Esophagus squamous epithelium (tissue), 5 donors: ENCODE measurements around the gene NOD1. TPM values are rescaled to one million over a fixed set of nuclear protein-coding genes. Genes with fewer than 3 reads are reported as not detected.
"Not testable (repeated sequence)": the region's sequence is repeated elsewhere in the genome, so short reads cannot be mapped to it uniquely, and the experiment has no call there.

Experiments used
- DNase-seq: peaks from one replicate; lab custom pipeline; 2025; lab: John Stamatoyannopoulos, UW
- H3K27ac ChIP-seq, 4 donors: fragments of 200-600 bp; sonication (generic); one replicate each; pipeline ENCODE4 v1.5.1; 2016 to 2019; ENCODE audit warnings: mild to moderate bottlenecking in 1 of 4
- H3K27me3 ChIP-seq, 4 donors: fragments of 200-600 bp; sonication (generic); 1 replicate in 3 of 4; 2 replicates in 1 of 4; pipeline versions ENCODE4 v1.5.1 to v1.6.0; 2017 to 2021; ENCODE audit warnings: antibody characterized with exemption in 1 of 4
- H3K36me3 ChIP-seq, 3 donors: fragments of 200-600 bp; sonication (generic); one replicate each; pipeline ENCODE4 v1.5.1; 2016 to 2019
- H3K4me1 ChIP-seq, 3 donors: fragments of 200-600 bp; sonication (generic); one replicate each; pipeline ENCODE4 v1.5.1; 2017 to 2019
- H3K4me3 ChIP-seq, 4 donors: fragments of 200-600 bp; sonication (generic); 1 replicate in 3 of 4; 2 replicates in 1 of 4; pipeline ENCODE4 v1.5.1; 2016 to 2019; ENCODE audit warnings: mild to moderate bottlenecking in 2 of 4, moderate library complexity in 1 of 4
- H3K9me3 ChIP-seq, 3 donors: fragments of 200-600 bp; sonication (generic); one replicate each; pipeline ENCODE4 v1.5.1; 2016 to 2019
- CTCF ChIP-seq, 6 experiments: fragments of 450-650 bp in 4 of 6; fragments of 200-600 bp in 2 of 6; sonication (generic) in 2 of 6; IDR thresholded peaks; one replicate each; pipeline ENCODE4 v1.5.1; 2016 to 2019; ENCODE audit warnings: antibody characterized with exemption in 6 of 6, mild to moderate bottlenecking in 4 of 6, moderate library complexity in 4 of 6
- POLR2A ChIP-seq, 4 donors: fragments of 450-650 bp; IDR thresholded peaks; one replicate each; pipeline ENCODE4 v1.6.1; 2017; ENCODE audit warnings: antibody characterized with exemption in 4 of 4, mild to moderate bottlenecking in 4 of 4, moderate library complexity in 3 of 4
- WGBS, 2 donors: methylation state at CpG; one replicate each; pipeline ENCODE4 v1.1.5; 2018; 5-methylcytosine and 5-hydroxymethylcytosine counted together
- intact Hi-C: fragments of 100-400 bp; cut with DNase I; formaldehyde crosslinking; loops from one replicate; pipeline ENCODE4 v1.15.0; 2022
- total RNA-seq, 4 donors: library from RNA; depleted of rRNA; stranded (reverse); fragments of >200 nt; gene quantifications; one replicate each; pipeline ENCODE4 v1.1.0, GENCODE V29; 2016
- donor health status: DM: yes; HTN: yes; CAD: no.

The NOD1 gene
- total RNA-seq = 10 to 100 TPM in 1 of 4 donors, 1 to 10 TPM in 3; 4.2 to 13.0 (median 6.2) TPM

- peaks cover 17 to 57% (median 35%) of the 10 kb centered on the region in 3 donors for H3K4me1 ChIP-seq
Observed at GRCh38 chr7:30478349-30479201, at the start of gene NOD1. Gene NOD1, minus strand, starts transcription at chr7:30478784. Its CDS starts 21,863 bp downstream, at chr7:30456921.

GRCh38 chr7:30527297-30527696, 48.7 kb upstream of the NOD1 start:
- H3K4me1 ChIP-seq, H3K36me3 ChIP-seq, H3K9me3 ChIP-seq, H3K27me3 ChIP-seq, H3K27ac ChIP-seq, DNase-seq, H3K4me3 ChIP-seq, intact Hi-C loops: not testable (repeated sequence)
- 71 to 88% methylated on average over 1 of the region's 1 CpG for WGBS, 2 donors

More at GRCh38 chr7:30478349-30479201, at the start of gene NOD1:
- H3K4me3 ChIP-seq = peak within 1 kb of the TSS; percentile 52 to 79 (median 76)
- intact Hi-C loops = no loop called here
- H3K36me3 ChIP-seq = peaks cover 0 to 11% (median 0%) of the 10 kb centered on the region in 3 donors
- no peaks in the 10 kb centered on the region for H3K9me3 ChIP-seq
- H3K27ac ChIP-seq = peak within 1 kb of the TSS; percentile 88 to 98 (median 92)
- H3K27me3 ChIP-seq = no peaks in the 10 kb centered on the region
- no peak for DNase-seq
- WGBS, 2 donors = 0% methylated on average over 8 to 14 of the region's 77 CpGs
- TF ChIP-seq POLR2A (IDR thresholded peaks at IDR 0.05) (peak in 2 of 4 donors; percentile 74 to 82), CTCF (IDR thresholded peaks at IDR 0.05) (peak in 3 of 6 experiments; percentile 16 to 37 (median 18))

GRCh38 chr7:30526163-30526562, 47.6 kb upstream of the NOD1 start:
- H3K36me3 ChIP-seq = no peaks in the 10 kb centered on the region
- no peak overlapping the region for H3K4me3 ChIP-seq
- H3K27ac ChIP-seq = no peak overlapping the region
- H3K9me3 ChIP-seq = no peaks in the 10 kb centered on the region
- no peak for DNase-seq
- no peaks in the 10 kb centered on the region for H3K27me3 ChIP-seq
- peaks cover 1 to 7% (median 6%) of the 10 kb centered on the region in 3 donors for H3K4me1 ChIP-seq
- 100% methylated on average over 1 of the region's 4 CpGs; no CpG with 5 or more reads in 1 of the 2 donors for WGBS, 2 donors
- TF ChIP-seq CTCF (IDR thresholded peaks at IDR 0.05) (no peak), POLR2A (IDR thresholded peaks at IDR 0.05) (no peak)
- intact Hi-C loops = no loop called here

- 75 to 100% methylated on average over 1 to 3 of the region's 5 CpGs for WGBS, 2 donors
Observed at GRCh38 chr7:30525429-30525828, 46.8 kb upstream of the NOD1 start.

GRCh38 chr7:30524545-30524944, 46.0 kb upstream of the NOD1 start:
- 76 to 79% methylated on average over 2 of the region's 2 CpGs for WGBS, 2 donors
- TF ChIP-seq CTCF (IDR thresholded peaks at IDR 0.05) = no peak
- no peak for TF ChIP-seq POLR2A (IDR thresholded peaks at IDR 0.05)
- intact Hi-C loops = no loop called here
- Histone ChIP-seq H3K27me3 (no peaks in the 10 kb centered on the region), H3K9me3 (no peaks in the 10 kb centered on the region), H3K36me3 (no peaks in the 10 kb centered on the region), H3K4me1 (peaks cover 6 to 23% (median 6%) of the 10 kb centered on the region in 3 donors), H3K4me3 (no peak overlapping the region), H3K27ac (no peak overlapping the region)
- DNase-seq = no peak

More at GRCh38 chr7:30525429-30525828, 46.8 kb upstream of the NOD1 start:
- intact Hi-C loops = no loop called here
- DNase-seq = no peak
- H3K4me3 ChIP-seq = no peak overlapping the region
- H3K27ac ChIP-seq = no peak overlapping the region
- TF ChIP-seq CTCF (IDR thresholded peaks at IDR 0.05) (no peak), POLR2A (IDR thresholded peaks at IDR 0.05) (no peak)
- H3K4me1 ChIP-seq = peaks cover 4 to 14% (median 6%) of the 10 kb centered on the region in 3 donors
- H3K36me3 ChIP-seq = no peaks in the 10 kb centered on the region
- H3K27me3 ChIP-seq = no peaks in the 10 kb centered on the region
- no peaks in the 10 kb centered on the region for H3K9me3 ChIP-seq
